Right lobe of liver (tissue), 6 donors: ENCODE results near the gene CARD19. TPM values are rescaled to one million over a fixed set of nuclear protein-coding genes. Genes with fewer than 3 reads are reported as not detected.

ENCODE experiments used
- ATAC-seq, 4 donors: fragments of 200-7000 bp; cut with Tn5 transposase; one replicate each; pipeline ENCODE4 v1.9.1; 2020; ENCODE audit warnings: mild to moderate bottlenecking in 4 of 4, moderate library complexity in 4 of 4
- DNase-seq, 3 donors: peaks; one replicate each; pipeline ENCODE4 v3.0.0-alpha.2; 2020
- H3K27ac ChIP-seq, 3 donors: fragments of 200-600 bp; one replicate each; pipeline ENCODE4 v1.8.0; 2022
- H3K27me3 ChIP-seq, 2 donors: fragments of 200-600 bp; one replicate each; pipeline ENCODE4 v1.8.0; 2022
- H3K36me3 ChIP-seq, 4 donors: fragments of 200-600 bp; sonication (generic) in 1 of 4; one replicate each; pipeline versions ENCODE4 v1.5.1 to v1.8.0; 2017 to 2022; ENCODE audit warnings: control low read depth in 1 of 4
- H3K4me1 ChIP-seq, 4 donors: fragments of 200-600 bp; sonication (generic) in 1 of 4; one replicate each; pipeline versions ENCODE4 v1.5.1 to v1.8.0; 2017 to 2022; ENCODE audit warnings: control low read depth in 1 of 4
- H3K4me3 ChIP-seq, 3 donors: fragments of 200-600 bp; one replicate each; pipeline ENCODE4 v1.8.0; 2022
- H3K9me3 ChIP-seq, 4 donors: fragments of 200-600 bp; sonication (generic) in 1 of 4; one replicate each; pipeline versions ENCODE4 v1.5.1 to v1.8.0; 2017 to 2022; ENCODE audit warnings: control low read depth in 1 of 4
- CTCF ChIP-seq, 4 donors: fragments of 200-600 bp in 3 of 4; fragments of 450-650 bp in 1 of 4; IDR thresholded peaks; one replicate each; pipeline versions ENCODE4 v1.5.1 to v1.8.0; 2016 to 2022; ENCODE audit warnings: antibody characterized with exemption in 4 of 4, mild to moderate bottlenecking in 2 of 4
- POLR2A ChIP-seq: fragments of 450-650 bp; IDR thresholded peaks from one replicate; pipeline ENCODE4 v1.6.1; 2017; ENCODE audit warnings: antibody characterized with exemption, mild to moderate bottlenecking
- WGBS: methylation state at CpG from one replicate; pipeline ENCODE4 v1.1.6; 2018; ENCODE audit warnings: low coverage, low lambda C conversion rate; ENCODE audit not compliant: insufficient coverage; ENCODE audit errors: missing lambda C conversion rate; 5-methylcytosine and 5-hydroxymethylcytosine counted together
- intact Hi-C, 2 donors: fragments of 100-400 bp; cut with DNase I; formaldehyde crosslinking; loops; one replicate each; pipeline versions ENCODE4 v1.11.2 to v1.14.1; 2022
- total RNA-seq, 6 experiments: library from RNA; depleted of rRNA in 2 of 6; stranded (reverse); fragments of >200 nt in 2 of 6; fragmentation: NEBNext Ultra II Directional in 3 of 6; extraction: Animal tissue kit (Norgen Biotek cat#: 25700) in 3 of 6; gene quantifications; one replicate each; pipeline versions ENCODE4 v1.1.0 to v1.2.4, GENCODE V29; 2016 to 2023
- donor health status: DM: no; HTN: yes; CAD: no.
- donor health status: DM: no; HTN: no; CAD: no.
- donor health status: DM: no; HTN: no; CAD: no.
- donor health status: DM: no; HTN: yes; CAD: no.
- donor health status: DM: no; HTN: yes; CAD: no.

Gene CARD19
- total RNA-seq, 6 experiments from 2014 or later: 6.3 to 31.7 (median 12.1) TPM

DNA sequence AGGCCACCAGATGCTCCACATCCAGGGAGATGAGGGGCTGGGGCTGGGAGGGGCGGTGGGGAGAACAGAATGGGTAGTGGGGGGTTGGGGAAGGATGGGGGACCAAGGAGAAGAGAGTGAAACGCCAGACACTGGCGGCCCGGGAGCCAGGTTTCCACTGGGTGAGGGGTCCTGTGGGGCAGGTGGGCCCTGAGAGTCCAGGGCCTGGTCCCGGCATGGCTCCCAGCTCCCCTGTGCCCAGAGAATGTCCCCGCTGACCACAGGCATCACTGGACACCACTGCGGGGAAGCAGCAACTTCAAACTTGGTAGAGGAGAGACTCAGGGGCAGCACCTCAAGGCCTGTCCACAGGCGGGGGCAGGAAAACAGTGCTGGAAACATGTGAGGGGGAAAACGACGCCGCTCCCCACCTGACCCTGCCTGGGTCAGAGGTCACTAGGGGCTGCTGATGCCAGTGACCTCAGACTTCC is 24.9 kb downstream of the CARD19 start:
- intact Hi-C loops: no loop called here
- Histone ChIP-seq H3K4me3 (no peak overlapping the region), H3K9me3 (no peaks in the 10 kb centered on the region), H3K4me1 (peaks cover 0 to 25% (median 6%) of the 10 kb centered on the region in 4 donors), H3K36me3 (peaks cover 0 to 39% (median 10%) of the 10 kb centered on the region in 4 donors), H3K27ac (peak overlapping the region; percentile 5 to 66 (median 47)), H3K27me3 (no peaks in the 10 kb centered on the region)
- DNase-seq (peak in 2 of 3 donors; percentile 55), ATAC-seq (no peak)
- WGBS: 100% methylated on average over 2 of the region's 11 CpGs
- TF ChIP-seq CTCF (IDR thresholded peaks at IDR 0.05) (no peak), POLR2A (no peak)

DNA sequence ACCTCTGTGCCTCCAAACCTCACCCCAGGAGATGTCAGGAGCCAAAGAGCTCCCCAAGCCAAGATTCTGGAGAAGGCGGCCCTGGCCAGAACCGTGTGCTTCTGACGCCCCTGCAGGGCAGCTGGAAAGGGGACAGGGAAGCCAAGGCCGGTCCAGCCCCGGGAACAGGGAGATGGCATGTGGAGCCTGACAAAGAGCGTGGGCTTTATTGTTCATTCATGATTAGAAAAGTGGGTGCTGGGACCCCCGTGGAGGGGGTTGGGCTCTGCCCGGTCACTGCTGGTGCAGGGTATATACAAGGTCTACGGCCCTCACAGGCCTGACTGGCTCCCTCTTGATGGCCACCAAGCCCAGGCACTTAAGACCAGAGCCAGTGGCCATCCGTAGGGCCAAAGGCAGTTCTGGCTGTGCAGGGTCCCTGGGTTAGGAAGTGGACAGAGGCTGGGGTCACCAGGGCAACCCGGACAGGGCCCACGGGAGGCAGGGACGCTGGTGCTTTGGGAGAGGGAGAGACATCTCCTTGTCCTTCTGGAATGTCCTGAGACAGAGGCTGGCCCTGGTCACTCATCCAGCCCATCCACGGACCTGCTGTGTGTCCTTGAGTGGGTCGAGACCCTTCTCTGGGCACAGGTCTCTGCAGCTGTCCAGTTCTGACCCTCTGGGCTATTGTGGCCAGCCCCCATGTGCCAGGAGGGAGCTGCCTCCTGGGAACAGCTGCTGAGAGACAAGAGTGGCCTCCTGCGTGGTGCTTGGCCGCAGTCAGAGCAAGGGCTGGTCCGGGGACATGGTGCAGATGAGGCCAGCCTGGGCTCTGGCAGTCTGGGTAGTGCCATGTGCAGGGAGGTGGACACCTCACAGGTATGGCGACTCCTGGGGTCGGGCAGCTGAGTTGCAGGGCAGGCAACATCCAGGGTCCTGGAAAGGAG is 25.6 kb downstream of the CARD19 start:
- H3K4me1 ChIP-seq: peaks cover 0 to 19% (median 3%) of the 10 kb centered on the region in 4 donors
- no peaks in the 10 kb centered on the region for H3K27me3 ChIP-seq
- H3K9me3 ChIP-seq: no peaks in the 10 kb centered on the region
- DNase-seq (peak; percentile 34 to 58 (median 49)), ATAC-seq (no peak)
- H3K27ac ChIP-seq: no peak overlapping the region
- peaks cover 0 to 46% (median 10%) of the 10 kb centered on the region in 4 donors for H3K36me3 ChIP-seq
- WGBS: 86% methylated on average over 5 of the region's 20 CpGs
- H3K4me3 ChIP-seq: no peak overlapping the region
- intact Hi-C loops: no loop called here
- TF ChIP-seq POLR2A (no peak), CTCF (IDR thresholded peaks at IDR 0.05) (no peak)

- H3K27ac ChIP-seq: no peak overlapping the region
- DNase-seq: peak in 2 of 3 donors; percentile 46 to 53
- intact Hi-C loops: no loop called here
- H3K4me1 ChIP-seq: peaks cover 0 to 20% (median 3%) of the 10 kb centered on the region in 4 donors
- peaks cover 0 to 46% (median 10%) of the 10 kb centered on the region in 4 donors for H3K36me3 ChIP-seq
- no peaks in the 10 kb centered on the region for H3K27me3 ChIP-seq
- TF ChIP-seq CTCF (IDR thresholded peaks at IDR 0.05): no peak
- TF ChIP-seq POLR2A: no peak
- no peaks in the 10 kb centered on the region for H3K9me3 ChIP-seq
- H3K4me3 ChIP-seq: no peak overlapping the region
- ATAC-seq: no peak
- 85% methylated on average over 3 of the region's 14 CpGs for WGBS
These were observed 26.8 kb downstream of the CARD19 start for GRCh38 chr9:93122721-93123221.

DNA sequence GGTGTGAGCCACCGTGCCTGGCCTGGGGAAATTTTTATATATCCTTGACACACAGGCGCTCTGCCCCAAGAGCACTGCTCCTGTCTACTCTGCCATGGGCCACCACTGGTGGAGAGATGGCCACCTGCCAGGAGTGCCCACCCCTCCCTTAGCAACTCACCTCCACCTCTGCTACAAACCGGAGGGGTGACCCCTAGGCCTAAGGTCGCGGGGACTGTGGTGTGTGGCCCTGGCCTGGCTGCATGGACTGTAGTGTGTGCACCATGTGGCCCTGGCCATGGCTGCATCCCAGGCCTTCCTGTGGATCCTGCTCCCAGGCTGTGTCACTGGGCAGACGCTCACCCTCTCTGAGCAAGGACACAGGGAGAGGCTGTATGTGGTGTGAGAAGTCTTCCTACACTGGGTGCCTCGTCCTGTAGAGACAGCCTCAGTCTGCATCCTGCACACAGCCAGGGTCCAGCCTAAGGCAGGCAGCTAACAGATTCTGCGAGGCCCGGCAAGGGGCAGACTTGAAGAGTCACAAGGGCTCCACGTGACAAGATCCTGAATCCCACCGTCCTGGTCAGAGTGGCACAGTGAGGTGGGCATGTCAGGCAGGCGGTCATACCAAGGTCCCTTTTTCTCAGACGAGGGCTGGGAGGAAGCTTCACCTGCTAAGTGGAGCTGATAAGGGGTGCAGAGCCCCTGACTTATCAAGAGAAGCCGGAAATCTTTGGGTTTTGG is 27.7 kb downstream of the CARD19 start:
- intact Hi-C loops: no loop called here

More for the DNA sequence above, 27.7 kb downstream of the CARD19 start:
- no peak overlapping the region for H3K4me3 ChIP-seq
- ATAC-seq: no peak
- H3K4me1 ChIP-seq: peaks cover 0 to 20% (median 3%) of the 10 kb centered on the region in 4 donors
- H3K27ac ChIP-seq: no peak overlapping the region
- 53% methylated on average over 3 of the region's 14 CpGs for WGBS
- H3K36me3 ChIP-seq: peaks cover 0 to 46% (median 10%) of the 10 kb centered on the region in 4 donors
- TF ChIP-seq POLR2A (no peak), CTCF (IDR thresholded peaks at IDR 0.05) (no peak)
- H3K27me3 ChIP-seq: no peaks in the 10 kb centered on the region
- peak in 2 of 3 donors; percentile 47 to 56 for DNase-seq
- no peaks in the 10 kb centered on the region for H3K9me3 ChIP-seq
